Suprapubic skin (tissue), 3 donors: ENCODE measurements around the gene LRBA.

Experiments
- POLR2A ChIP-seq, 2 donors: fragments of 450-650 bp; IDR thresholded peaks; one replicate each; pipeline ENCODE4 v1.6.1; 2017; ENCODE audit warnings: antibody characterized with exemption in 2 of 2, mild to moderate bottlenecking in 2 of 2, moderate library complexity in 2 of 2
- TF ChIP-seq, protein P1 (sequence below), 2 donors: fragments of 200-600 bp in 1 of 2; fragments of 450-650 bp in 1 of 2; sonication (generic) in 1 of 2; IDR thresholded peaks; one replicate each; pipeline ENCODE4 v1.5.1; 2016 to 2019; ENCODE audit warnings: antibody characterized with exemption in 2 of 2, mild to moderate bottlenecking in 1 of 2, moderate library complexity in 1 of 2

DNA sequence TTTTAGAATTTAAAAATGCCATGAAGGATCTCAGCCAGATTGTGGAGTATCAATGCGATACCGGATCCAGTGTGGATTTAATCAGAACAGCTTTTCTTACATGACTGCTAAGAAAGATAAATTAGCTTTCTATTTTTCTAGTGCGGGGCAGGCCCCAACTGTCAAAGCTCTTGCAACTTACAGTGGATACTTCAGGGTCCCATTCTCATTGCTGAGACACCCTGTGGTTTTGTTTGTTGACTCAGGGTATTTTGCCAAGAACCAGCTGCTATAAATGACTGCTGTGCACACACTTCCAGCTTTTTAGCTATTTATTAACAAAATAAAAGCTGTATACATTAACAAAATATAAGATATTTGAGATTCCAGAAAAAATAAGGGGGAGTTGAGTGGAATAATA is 770.5 kb downstream of the LRBA start:
- TF ChIP-seq POLR2A (IDR thresholded peaks at IDR 0.05): no peak
- TF ChIP-seq, protein P1, sequence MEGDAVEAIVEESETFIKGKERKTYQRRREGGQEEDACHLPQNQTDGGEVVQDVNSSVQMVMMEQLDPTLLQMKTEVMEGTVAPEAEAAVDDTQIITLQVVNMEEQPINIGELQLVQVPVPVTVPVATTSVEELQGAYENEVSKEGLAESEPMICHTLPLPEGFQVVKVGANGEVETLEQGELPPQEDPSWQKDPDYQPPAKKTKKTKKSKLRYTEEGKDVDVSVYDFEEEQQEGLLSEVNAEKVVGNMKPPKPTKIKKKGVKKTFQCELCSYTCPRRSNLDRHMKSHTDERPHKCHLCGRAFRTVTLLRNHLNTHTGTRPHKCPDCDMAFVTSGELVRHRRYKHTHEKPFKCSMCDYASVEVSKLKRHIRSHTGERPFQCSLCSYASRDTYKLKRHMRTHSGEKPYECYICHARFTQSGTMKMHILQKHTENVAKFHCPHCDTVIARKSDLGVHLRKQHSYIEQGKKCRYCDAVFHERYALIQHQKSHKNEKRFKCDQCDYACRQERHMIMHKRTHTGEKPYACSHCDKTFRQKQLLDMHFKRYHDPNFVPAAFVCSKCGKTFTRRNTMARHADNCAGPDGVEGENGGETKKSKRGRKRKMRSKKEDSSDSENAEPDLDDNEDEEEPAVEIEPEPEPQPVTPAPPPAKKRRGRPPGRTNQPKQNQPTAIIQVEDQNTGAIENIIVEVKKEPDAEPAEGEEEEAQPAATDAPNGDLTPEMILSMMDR (IDR thresholded peaks at IDR 0.05): no peak
